Endothelial cell of umbilical vein (primary cell): Measurements from ENCODE around the gene AGBL4. TPM values are rescaled to one million over a fixed set of nuclear protein-coding genes. Genes with fewer than 3 reads are reported as not detected.

Experiments used
- BruUV-seq: library from RNA; stranded (reverse); fragments of 400-500 nt; replicated peaks from 2 replicates; lab custom pipeline; 2021; lab: Mats Ljungman, UMichigan
- CTCF ChIA-PET: fragments of 300-600, 350-600 bp; sonication (Branson Sonifier 250); formaldehyde crosslinking; loops from one replicate; lab custom pipeline; 2021; ENCODE audit warnings: antibody characterized with exemption, inconsistent platforms; lab: Charles Lee
- POLR2A ChIA-PET: fragments of 300-600, 350-600 bp; sonication (Branson Sonifier 250); formaldehyde crosslinking; loops from one replicate; lab custom pipeline; 2021; ENCODE audit warnings: antibody characterized with exemption, inconsistent platforms; lab: Charles Lee
- DNase-seq: peaks from one replicate; pipeline ENCODE4 v3.0.0-alpha.2; 2011; ENCODE audit warnings: low read depth, low spot score
- FAIRE-seq: peaks from 2 replicates; lab custom pipeline; 2011; peaks lifted over from hg19 to GRCh38; lab: Jason Lieb, UNC
- H2AFZ ChIP-seq: 2 replicates; pipeline ENCODE4 v1.6.0; 2012; ENCODE audit warnings: low read depth, low read length, control low read depth, inconsistent platforms
- H3K27ac ChIP-seq: 2 replicates; pipeline ENCODE4 v1.5.1; 2011; ENCODE audit warnings: low read depth, mild to moderate bottlenecking, control low read depth, low read length, moderate library complexity; ENCODE audit not compliant: insufficient read depth
- H3K27me3 ChIP-seq, 2 experiments: 2 replicates each; pipeline versions ENCODE4 v1.6.0 to v1.6.1; 2011; ENCODE audit warnings: low read length in 2 of 2, mixed read lengths in 1 of 2; ENCODE audit not compliant: control insufficient read depth in 2 of 2, insufficient read depth in 2 of 2
- H3K36me3 ChIP-seq, 2 experiments: 2 replicates in 1 of 2; 3 replicates in 1 of 2; pipeline ENCODE4 v1.5.1; 2011; ENCODE audit warnings: low read length in 2 of 2, mild to moderate bottlenecking in 1 of 2, moderate library complexity in 1 of 2; ENCODE audit not compliant: control insufficient read depth in 2 of 2, insufficient read depth in 2 of 2; ENCODE audit errors: extremely low read depth in 1 of 2
- H3K4me1 ChIP-seq: 3 replicates; pipeline ENCODE4 v1.5.1; 2011; ENCODE audit warnings: mild to moderate bottlenecking, low read length; ENCODE audit not compliant: control insufficient read depth, insufficient read depth; ENCODE audit errors: extremely low read depth
- H3K4me2 ChIP-seq: 2 replicates; pipeline ENCODE4 v1.6.1; 2011; ENCODE audit warnings: low read length, control low read depth, mixed read lengths; ENCODE audit not compliant: insufficient read depth
- H3K4me3 ChIP-seq, 3 experiments: fragments of 200-600 bp in 1 of 3; sonication (generic), shearing (Covaris generic) in 1 of 3; replicated peaks in 1 of 3; 2 replicates each; pipeline ENCODE4 v1.5.1; 2011 to 2016; ENCODE audit warnings: control low read depth in 3 of 3, low read length in 3 of 3, mild to moderate bottlenecking in 2 of 3, inconsistent platforms in 1 of 3, low read depth in 1 of 3, moderate library complexity in 1 of 3; ENCODE audit not compliant: insufficient read depth in 1 of 3
- H3K79me2 ChIP-seq: 2 replicates; pipeline ENCODE4 v1.6.0; 2012; ENCODE audit warnings: low read length, inconsistent platforms; ENCODE audit not compliant: control insufficient read depth, insufficient read depth
- H3K9ac ChIP-seq: replicated peaks from 2 replicates; pipeline ENCODE3; 2011; ENCODE audit warnings: low read length, control low read depth; ENCODE audit not compliant: insufficient read depth; ENCODE audit errors: extremely low read depth
- H3K9me1 ChIP-seq: replicated peaks from 3 replicates; pipeline ENCODE4 v1.6.0; 2011; ENCODE audit warnings: mild to moderate bottlenecking, low read length; ENCODE audit not compliant: control insufficient read depth, insufficient read depth; ENCODE audit errors: extremely low read depth
- H3K9me3 ChIP-seq: replicated peaks from 2 replicates; pipeline ENCODE4 v1.5.1; 2012; ENCODE audit warnings: low read length, inconsistent platforms; ENCODE audit not compliant: control insufficient read depth, insufficient read depth
- H4K20me1 ChIP-seq: replicated peaks from 2 replicates; pipeline ENCODE3; 2011; ENCODE audit warnings: mild to moderate bottlenecking, low read length; ENCODE audit not compliant: control insufficient read depth, insufficient read depth; ENCODE audit errors: extremely low read depth
- CTCF ChIP-seq, 2 donors: IDR thresholded peaks; 1 replicate in 1 of 2; 2 replicates in 1 of 2; pipeline ENCODE4 v1.5.1; 2011; ENCODE audit warnings: low read length in 2 of 2, mild to moderate bottlenecking in 2 of 2, moderate library complexity in 2 of 2, control low read depth in 1 of 2, inconsistent platforms in 1 of 2, low read depth in 1 of 2; ENCODE audit not compliant: insufficient read depth in 1 of 2; ENCODE audit errors: extremely low read depth in 1 of 2
- EZH2 ChIP-seq: IDR thresholded peaks from 2 replicates; pipeline ENCODE4 v1.6.1; 2012; ENCODE audit warnings: borderline replicate concordance, low read depth, mild to moderate bottlenecking, moderate library complexity, low read length, inconsistent platforms; ENCODE audit not compliant: severe bottlenecking
- FOS ChIP-seq: IDR thresholded peaks from 2 replicates; pipeline ENCODE4 v1.6.1; 2011; ENCODE audit warnings: mild to moderate bottlenecking, low read length, moderate library complexity, borderline replicate concordance; ENCODE audit not compliant: insufficient read depth
- GATA2 ChIP-seq: IDR thresholded peaks from 2 replicates; pipeline ENCODE4 v1.7.0; 2011; ENCODE audit warnings: low read depth, mild to moderate bottlenecking, moderate library complexity, mixed read lengths, low read length; ENCODE audit not compliant: insufficient read length, insufficient read depth
- JUN ChIP-seq: IDR thresholded peaks from 2 replicates; pipeline ENCODE4 v1.6.1; 2011; ENCODE audit warnings: borderline replicate concordance, low read depth; ENCODE audit not compliant: insufficient read length, insufficient read depth
- MYC ChIP-seq: IDR thresholded peaks from one replicate; pipeline ENCODE4 v1.6.1; 2011; ENCODE audit warnings: mild to moderate bottlenecking, low read depth, low read length
- POLR2A ChIP-seq: IDR thresholded peaks from 2 replicates; pipeline ENCODE4 v1.6.1; 2012; ENCODE audit warnings: low read depth, mild to moderate bottlenecking, control low read depth, low read length
- POLR2AphosphoS5 ChIP-seq: IDR thresholded peaks from 2 replicates; pipeline ENCODE4 v1.6.1; 2012; ENCODE audit warnings: low read depth, mild to moderate bottlenecking, control low read depth, low read length, moderate library complexity; ENCODE audit not compliant: insufficient read depth
- dilution Hi-C: fragments of 300-500 bp; cut with MboI; formaldehyde crosslinking; loops from one replicate; pipeline ENCODE4 v1.15.0; 2019; ENCODE audit warnings: low sequenced_read_pairs; ENCODE audit not compliant: extremely low pct_ligation_motif_present
- intact Hi-C: fragments of 100-400 bp; cut with micrococcal nuclease; formaldehyde crosslinking; loops from one replicate; pipeline ENCODE4 v1.10.0; 2022
- polyA plus RNA-seq, 4 experiments: library from polyadenylated mRNA; depleted of rRNA in 3 of 4; stranded (reverse) in 3 of 4; unstranded in 1 of 4; fragments of >200 nt; gene quantifications; 2 replicates each; pipeline versions ENCODE4 v1.2.1 to v1.2.3, GENCODE V29; 2011 to 2012; ENCODE audit warnings: missing spikeins in 1 of 4
- total RNA-seq: library from RNA; stranded (reverse); gene quantifications from 2 replicates; pipeline ENCODE4 v1.2.3, GENCODE V29; 2021
- TF ChIP-seq, protein P1 (sequence below): IDR thresholded peaks from 2 replicates; pipeline ENCODE4 v1.6.1; 2011; ENCODE audit not compliant: insufficient read depth, insufficient read length

AGBL4 gene
- total and polyA plus RNA-seq, 2 donors (not counting 3 experiments of a cell fraction or from before 2014, with no cell fraction given) = not detected

DNA sequence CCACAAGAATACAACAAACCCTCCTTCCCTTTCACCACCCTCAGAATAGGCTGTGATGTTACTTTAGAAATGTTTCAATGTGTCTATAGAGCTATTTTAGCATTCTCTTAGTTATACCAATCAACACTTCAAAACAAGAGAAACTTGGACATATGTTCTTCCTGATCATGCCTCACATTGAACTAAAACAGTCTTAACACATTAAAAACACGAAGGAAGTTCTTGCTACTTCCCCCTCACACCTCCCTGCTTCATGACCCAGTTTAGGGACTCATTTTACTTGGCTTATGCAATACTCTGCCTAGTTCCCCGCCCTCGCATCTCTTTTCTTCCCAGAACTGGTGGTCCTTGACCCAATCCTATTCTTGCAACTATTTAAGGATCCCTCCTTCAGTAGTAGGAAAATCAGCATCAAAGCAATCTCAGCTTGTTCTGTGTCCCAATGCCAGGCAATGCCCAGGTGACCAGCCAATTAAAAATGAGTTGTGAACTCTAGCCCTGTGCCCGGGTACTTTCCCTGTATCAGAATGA lies 838.2 kb downstream of the AGBL4 start:
- POLR2A ChIA-PET = no interaction called here
- dilution Hi-C loops (no loop called here), intact Hi-C loops (no loop called here)

DNA sequence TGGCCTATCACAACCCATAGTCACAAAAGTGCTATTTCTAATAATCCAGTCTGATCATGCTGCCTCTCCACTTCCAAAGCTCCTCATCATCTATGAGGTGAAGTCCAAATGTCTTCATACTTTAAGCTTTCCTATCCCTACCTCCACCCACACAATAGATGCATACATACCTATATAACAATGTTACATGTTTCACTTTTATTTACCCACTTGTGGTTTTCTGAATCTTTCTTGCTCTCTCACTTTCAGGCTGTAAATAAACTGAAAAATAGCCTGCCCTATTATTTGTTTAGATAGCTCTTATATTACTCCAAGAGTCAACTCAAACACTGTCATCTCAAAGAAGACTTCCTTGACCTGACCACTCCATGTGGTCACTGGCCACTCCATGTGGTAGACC lies 840.3 kb downstream of the AGBL4 start:
- Histone ChIP-seq H4K20me1 (no peaks in the 10 kb centered on the region), H3K27ac (no peak overlapping the region), H3K4me1 (no peaks in the 10 kb centered on the region), H3K9me3 (no peaks in the 10 kb centered on the region), H3K9ac (no peak overlapping the region), H3K27me3 (no peaks in the 10 kb centered on the region), H2AFZ (no peak overlapping the region), H3K79me2 (no peaks in the 10 kb centered on the region), H3K4me2 (no peak overlapping the region), H3K36me3 (no peaks in the 10 kb centered on the region), H3K4me3 (no peak overlapping the region), H3K9me1 (no peaks in the 10 kb centered on the region)
- DNase-seq (no peak), FAIRE-seq (no peak)
- no peak for TF ChIP-seq MYC
- TF ChIP-seq, protein P1, sequence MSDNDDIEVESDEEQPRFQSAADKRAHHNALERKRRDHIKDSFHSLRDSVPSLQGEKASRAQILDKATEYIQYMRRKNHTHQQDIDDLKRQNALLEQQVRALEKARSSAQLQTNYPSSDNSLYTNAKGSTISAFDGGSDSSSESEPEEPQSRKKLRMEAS = no peak
- no peak for TF ChIP-seq GATA2
- TF ChIP-seq POLR2AphosphoS5 = no peak
- no peak for TF ChIP-seq EZH2
- TF ChIP-seq FOS = no peak
- no peak for TF ChIP-seq CTCF (IDR thresholded peaks at IDR 0.05; ENCODE audit: extremely low read depth in 1 of 2, insufficient read depth in 1 of 2, low read depth in 1 of 2, low read length in 2 of 2)
- no peak for TF ChIP-seq POLR2A
- no peak for TF ChIP-seq JUN
- no TSS peak for BruUV-seq
- CTCF ChIA-PET = no interaction called here
- intact Hi-C loops = no loop called here
- dilution Hi-C loops = no loop called here
- POLR2A ChIA-PET = no interaction called here

More for the DNA sequence above, 838.2 kb downstream of the AGBL4 start:
- TF ChIP-seq GATA2 (no peak), MYC (no peak), FOS (no peak), POLR2AphosphoS5 (no peak), POLR2A (no peak)
- TF ChIP-seq, protein P1 = no peak
- CTCF ChIA-PET = no interaction called here
- Histone ChIP-seq H3K9me1 (no peaks in the 10 kb centered on the region), H3K4me2 (no peak overlapping the region), H3K9me3 (no peaks in the 10 kb centered on the region), H3K27ac (no peak overlapping the region), H3K79me2 (no peaks in the 10 kb centered on the region), H3K4me3 (no peak overlapping the region), H3K4me1 (no peaks in the 10 kb centered on the region), H3K36me3 (no peaks in the 10 kb centered on the region), H2AFZ (no peak overlapping the region), H4K20me1 (no peaks in the 10 kb centered on the region), H3K27me3 (no peaks in the 10 kb centered on the region), H3K9ac (no peak overlapping the region)
- FAIRE-seq (no peak), DNase-seq (no peak)
- no TSS peak for BruUV-seq
